Prostate gland (tissue), 2 donors: ENCODE measurements around the gene UMODL1. TPM values are rescaled to one million over a fixed set of nuclear protein-coding genes. Genes with fewer than 3 reads are reported as not detected.

Experiments used
- DNase-seq: peaks from one replicate; pipeline ENCODE4 v3.0.0-alpha.2; 2019; ENCODE audit warnings: low spot score
- H3K27ac ChIP-seq, 2 donors: fragments of 200-600 bp; sonication (generic); 2 replicates each; pipeline ENCODE4 v1.5.1; 2017 to 2019
- H3K27me3 ChIP-seq: fragments of 200-600 bp; sonication (generic); replicated peaks from 2 replicates; pipeline ENCODE4 v1.5.1; 2019; ENCODE audit not compliant: insufficient read depth
- H3K36me3 ChIP-seq, 2 donors: fragments of 200-600 bp; sonication (generic); 1 replicate in 1 of 2; 2 replicates in 1 of 2; pipeline versions ENCODE4 v1.5.1 to v1.8.1; 2017 to 2019
- H3K4me1 ChIP-seq: fragments of 200-600 bp; sonication (generic); replicated peaks from 2 replicates; pipeline ENCODE4 v1.5.1; 2019
- H3K4me3 ChIP-seq, 2 donors: fragments of 200-600 bp; sonication (generic); 2 replicates each; pipeline ENCODE4 v1.5.1; 2017 to 2019
- H3K9me3 ChIP-seq: fragments of 200-600 bp; sonication (generic); 2 replicates; pipeline ENCODE4 v1.5.1; 2017
- CTCF ChIP-seq, 4 experiments: fragments of 200-600 bp in 2 of 4; fragments of 450-650 bp in 2 of 4; sonication (generic) in 2 of 4; IDR thresholded peaks; 1 replicate in 3 of 4; 2 replicates in 1 of 4; pipeline ENCODE4 v1.5.1; 2016 to 2019; ENCODE audit warnings: antibody characterized with exemption in 4 of 4, mild to moderate bottlenecking in 2 of 4, moderate library complexity in 2 of 4
- POLR2A ChIP-seq: fragments of 450-650 bp; IDR thresholded peaks from one replicate; pipeline ENCODE4 v1.6.1; 2016; ENCODE audit warnings: antibody characterized with exemption, mild to moderate bottlenecking
- POLR2AphosphoS5 ChIP-seq: sonication (generic); formaldehyde crosslinking; IDR thresholded peaks from one replicate; pipeline ENCODE4 v1.6.1; 2017; ENCODE audit warnings: antibody characterized with exemption
- WGBS: methylation state at CpG from one replicate; pipeline ENCODE4 v1.1.5; 2018; 5-methylcytosine and 5-hydroxymethylcytosine counted together
- intact Hi-C: fragments of 100-400 bp; cut with DNase I; formaldehyde crosslinking; loops from one replicate; pipeline ENCODE4 v1.14.2; 2022
- total RNA-seq, 2 donors: library from RNA; depleted of rRNA; stranded (reverse); fragments of >200 nt; gene quantifications; one replicate each; pipeline ENCODE4 v1.1.0, GENCODE V29; 2016

UMODL1 gene
- total RNA-seq, 2 donors from 2014 or later = 0.14 to 0.57 TPM

DNA sequence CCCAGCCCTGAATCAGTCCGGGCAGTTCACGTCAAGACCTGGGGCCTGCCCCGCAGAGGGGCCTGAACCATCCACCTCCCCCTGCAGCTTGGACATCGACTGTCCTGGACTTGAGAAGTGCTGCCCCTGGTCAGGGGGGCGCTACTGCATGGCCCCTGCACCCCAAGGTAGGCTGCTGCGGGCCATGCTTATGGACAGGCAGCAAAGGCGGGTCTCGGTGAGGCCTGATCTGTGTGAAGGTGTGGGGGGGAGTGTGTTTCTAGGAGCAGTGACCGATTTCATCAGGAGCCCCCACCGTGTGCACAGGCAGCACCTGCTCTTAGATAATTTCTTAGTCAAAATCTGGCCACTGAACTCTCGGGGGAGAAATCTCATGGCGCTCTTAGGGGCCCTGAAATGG lies 13.0 kb downstream of the UMODL1 start:
- TF ChIP-seq POLR2AphosphoS5 (no peak), CTCF (IDR thresholded peaks at IDR 0.05) (no peak), POLR2A (no peak)
- H3K36me3 ChIP-seq = no peaks in the 10 kb centered on the region
- no peaks in the 10 kb centered on the region for H3K4me1 ChIP-seq
- DNase-seq = no peak
- no peaks in the 10 kb centered on the region for H3K27me3 ChIP-seq
- no peak overlapping the region for H3K4me3 ChIP-seq
- H3K27ac ChIP-seq = no peak overlapping the region
- H3K9me3 ChIP-seq = no peaks in the 10 kb centered on the region
- intact Hi-C loops = no loop called here
- WGBS = 89% methylated on average over 10 of the region's 12 CpGs

DNA sequence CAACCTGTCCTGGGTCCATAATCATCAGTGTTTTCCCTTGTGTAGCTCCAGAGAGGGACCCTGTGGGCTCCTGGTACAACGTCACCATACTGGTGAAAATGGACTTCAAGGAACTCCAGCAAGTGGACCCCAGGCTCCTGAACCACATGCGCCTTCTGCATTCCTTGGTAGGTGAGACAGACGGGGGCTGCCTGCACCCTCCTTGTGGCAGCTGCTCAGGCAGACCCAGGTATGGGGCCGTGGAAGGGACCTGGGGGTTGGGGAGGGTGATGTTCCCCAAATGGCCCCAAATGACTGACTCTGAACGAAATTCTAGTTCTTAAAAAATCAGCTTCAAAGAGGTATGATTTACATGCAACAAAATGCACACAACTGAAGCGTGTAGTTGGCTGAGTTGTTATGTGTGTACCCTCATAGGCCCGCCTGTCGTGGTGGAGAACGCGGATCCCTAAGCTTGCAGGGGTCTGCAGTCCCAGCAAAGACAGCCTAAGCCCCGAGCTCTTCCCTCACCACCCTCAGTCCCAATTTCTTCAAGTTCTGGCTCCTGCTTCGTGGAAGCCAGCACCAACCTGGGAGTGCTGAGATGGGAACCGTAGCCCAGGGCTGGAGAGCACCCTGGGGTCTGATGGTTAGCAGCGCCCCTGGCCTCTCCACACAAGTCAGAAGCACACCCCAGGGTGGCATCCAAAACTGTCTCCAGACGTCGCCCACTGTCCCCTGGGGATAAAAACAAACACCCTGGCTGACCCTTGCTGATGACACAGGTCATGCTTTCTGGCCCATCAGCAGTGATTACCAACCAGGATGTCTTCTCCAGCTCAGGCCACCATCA lies 14.3 kb downstream of the UMODL1 start:
- Histone ChIP-seq H3K36me3 (no peaks in the 10 kb centered on the region), H3K27ac (peak overlapping the region in 1 of 2 donors; percentile 64), H3K4me3 (no peak overlapping the region), H3K9me3 (no peaks in the 10 kb centered on the region), H3K27me3 (no peaks in the 10 kb centered on the region), H3K4me1 (no peaks in the 10 kb centered on the region)
- intact Hi-C loops = no loop called here
- no peak for TF ChIP-seq POLR2A
- TF ChIP-seq POLR2AphosphoS5 = no peak
- WGBS = 93% methylated on average over 16 of the region's 16 CpGs
- no peak for DNase-seq

GRCh38 chr21:42086969-42087368 lies 15.9 kb downstream of the UMODL1 start:
- no peaks in the 10 kb centered on the region for H3K36me3 ChIP-seq
- WGBS = 85% methylated on average over 7 of the region's 7 CpGs
- no peaks in the 10 kb centered on the region for H3K4me1 ChIP-seq
- DNase-seq = no peak
- no peak for TF ChIP-seq CTCF (IDR thresholded peaks at IDR 0.05)
- H3K27ac ChIP-seq = peak overlapping the region in 1 of 2 donors; percentile 64
- H3K4me3 ChIP-seq = no peak overlapping the region
- H3K27me3 ChIP-seq = no peaks in the 10 kb centered on the region
- H3K9me3 ChIP-seq = no peaks in the 10 kb centered on the region
- intact Hi-C loops = no loop called here

DNA sequence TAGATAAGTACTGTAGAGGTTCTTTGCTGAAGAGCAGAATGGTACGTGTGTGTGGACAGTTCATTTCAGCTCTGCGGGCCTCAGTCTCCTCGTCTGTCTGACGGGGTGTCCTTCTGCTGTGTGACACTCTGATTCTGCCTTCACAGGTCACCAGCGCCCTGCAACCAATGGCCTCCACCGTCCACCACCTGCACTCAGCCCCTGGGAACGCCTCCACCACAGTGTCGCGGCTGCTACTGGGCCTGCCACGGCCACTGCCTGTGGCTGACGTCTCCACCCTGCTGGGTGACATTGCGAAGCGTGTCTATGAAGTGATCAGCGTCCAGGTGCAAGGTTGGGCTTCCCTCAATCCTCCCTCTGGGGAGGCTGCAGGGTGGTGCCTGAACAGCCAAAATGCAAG lies 17.0 kb downstream of the UMODL1 start:
- TF ChIP-seq POLR2AphosphoS5 (no peak), CTCF (IDR thresholded peaks at IDR 0.05) (no peak), POLR2A (no peak)
- WGBS = 91% methylated on average over 14 of the region's 14 CpGs
- H3K27me3 ChIP-seq = no peaks in the 10 kb centered on the region
- no peaks in the 10 kb centered on the region for H3K4me1 ChIP-seq
- H3K36me3 ChIP-seq = no peaks in the 10 kb centered on the region
- DNase-seq = no peak
- intact Hi-C loops = no loop called here
- no peak overlapping the region for H3K4me3 ChIP-seq
- H3K9me3 ChIP-seq = no peaks in the 10 kb centered on the region
- H3K27ac ChIP-seq = no peak overlapping the region

DNA sequence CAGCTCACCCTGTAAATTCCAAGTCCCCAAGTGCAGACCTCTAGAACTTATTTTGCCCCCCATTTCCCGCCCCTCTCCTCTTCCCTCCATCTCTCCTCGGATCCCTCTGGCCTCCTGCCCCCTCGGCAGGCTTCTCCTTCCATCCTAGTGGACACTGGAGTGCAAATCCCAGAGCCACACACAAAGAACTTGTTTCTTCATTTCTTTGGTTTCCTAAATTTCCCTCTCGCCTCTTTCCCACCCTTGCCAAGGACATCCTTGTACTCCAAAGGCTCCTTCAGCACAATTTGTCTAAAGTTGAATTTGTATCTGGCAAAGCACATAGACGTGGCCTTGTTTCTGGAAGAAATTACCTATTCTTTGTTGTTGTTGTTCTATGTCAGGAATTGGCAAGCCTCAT lies 17.5 kb downstream of the UMODL1 start:
- no peak for DNase-seq
- 81% methylated on average over 5 of the region's 5 CpGs for whole genome bisulfite sequencing
- no peaks in the 10 kb centered on the region for H3K36me3 ChIP-seq

More for the DNA sequence above, 17.5 kb downstream of the UMODL1 start:
- H3K27ac ChIP-seq = no peak overlapping the region
- no peaks in the 10 kb centered on the region for H3K27me3 ChIP-seq
- intact Hi-C loops = no loop called here
- H3K4me1 ChIP-seq = no peaks in the 10 kb centered on the region
- no peak for TF ChIP-seq POLR2A
- TF ChIP-seq CTCF (IDR thresholded peaks at IDR 0.05) = no peak
- TF ChIP-seq POLR2AphosphoS5 = no peak
- no peak overlapping the region for H3K4me3 ChIP-seq
- no peaks in the 10 kb centered on the region for H3K9me3 ChIP-seq
